HG03432 (cell line): Measurements from ENCODE around the gene UBR1.
"Not testable (repeated sequence)": the region's sequence is repeated elsewhere in the genome, so short reads cannot be mapped to it uniquely, and the experiment has no call there.

Experiments
- ATAC-seq: cut with Tn5 transposase; IDR thresholded peaks from one replicate; pipeline ENCODE4 v1.9.1; 2021; ENCODE audit warnings: mild to moderate bottlenecking, moderate library complexity; ENCODE audit not compliant: unreplicated experiment

UBR1 gene

GRCh38 chr15:43067717-43068461 is 37.9 kb downstream of the UBR1 start:
- ATAC-seq, result no peak

- no peak for ATAC-seq
Observed at GRCh38 chr15:43056696-43057095, 49.1 kb downstream of the UBR1 start.

- ATAC-seq, result no peak
Observed at GRCh38 chr15:43052860-43053259, 53.0 kb downstream of the UBR1 start.

DNA sequence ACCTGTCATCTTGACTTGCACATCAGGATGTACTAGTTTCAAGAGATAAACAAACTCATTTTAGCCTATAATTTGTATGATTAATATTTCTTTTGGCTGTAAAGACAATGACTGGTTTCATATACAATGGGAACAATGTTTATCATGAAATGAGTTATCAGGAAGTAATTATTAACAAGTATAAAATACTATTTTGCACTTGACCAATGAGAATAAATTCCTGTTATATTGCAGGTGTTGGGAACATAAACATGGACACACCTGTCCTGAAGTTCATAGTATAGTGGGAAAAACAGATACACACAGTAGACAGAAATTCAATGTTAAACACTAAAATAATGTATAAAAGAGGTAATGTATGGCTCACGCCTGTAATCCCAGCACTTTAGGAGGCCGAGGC is 56.9 kb downstream of the UBR1 start:
- no peak for ATAC-seq

DNA sequence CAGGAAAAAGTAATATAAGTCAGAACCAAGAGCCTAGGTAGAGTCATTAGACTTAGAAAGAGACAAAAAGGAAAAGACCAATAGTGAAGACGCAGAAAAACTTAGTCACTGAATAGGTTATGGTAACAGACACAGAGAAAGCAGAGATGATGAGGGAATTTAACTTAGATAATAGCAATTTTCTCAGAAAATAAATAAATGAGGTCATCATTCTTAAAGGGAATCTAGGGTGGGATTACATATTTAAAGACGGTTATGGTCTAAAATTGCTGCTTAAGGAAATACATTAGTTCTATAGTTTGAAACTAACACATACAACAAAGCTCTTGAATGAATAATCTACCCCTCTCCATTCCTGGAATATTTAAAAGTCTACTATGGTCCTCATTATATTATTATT is 59.4 kb downstream of the UBR1 start:
- no peak for ATAC-seq

DNA sequence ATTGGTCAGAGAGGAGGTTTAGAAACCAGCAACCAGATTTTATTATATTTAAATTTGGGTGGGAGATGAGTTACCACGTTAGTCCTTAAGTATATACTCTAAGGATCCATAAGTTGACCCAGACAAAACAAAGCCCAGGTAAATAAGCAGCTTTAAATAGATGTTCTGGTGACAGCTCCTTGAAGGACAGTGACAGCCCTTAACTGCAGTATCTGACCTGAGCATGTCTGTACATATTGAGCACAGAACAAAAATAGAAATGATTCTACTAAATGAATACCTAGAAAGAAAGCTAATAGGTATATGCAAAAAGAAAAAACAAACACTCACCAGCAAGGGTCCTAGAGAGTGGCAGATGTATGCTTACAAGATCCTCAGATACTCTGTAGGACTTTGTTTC is 63.0 kb downstream of the UBR1 start:
- no peak for ATAC-seq

DNA sequence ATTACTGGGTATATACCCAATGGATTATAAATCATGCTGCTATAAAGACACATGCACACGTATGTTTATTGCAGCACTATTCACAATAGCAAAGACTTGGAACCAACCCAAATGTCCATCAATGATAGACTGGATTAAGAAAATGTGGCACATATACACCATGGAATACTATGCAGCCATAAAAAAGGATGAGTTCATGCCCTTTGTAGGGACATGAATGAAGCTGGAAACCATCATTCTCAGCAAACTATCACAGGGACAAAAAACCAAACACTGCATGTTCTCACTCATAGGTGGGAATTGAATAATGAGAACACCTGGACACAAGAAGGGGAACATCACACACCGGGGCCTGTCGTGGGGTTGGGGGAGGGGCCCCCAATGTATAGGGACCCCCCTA is 64.8 kb downstream of the UBR1 start:
- ATAC-seq, result not testable (repeated sequence)

- ATAC-seq, result not testable (repeated sequence)
Observed at GRCh38 chr15:43035240-43035639, 70.6 kb downstream of the UBR1 start.

DNA sequence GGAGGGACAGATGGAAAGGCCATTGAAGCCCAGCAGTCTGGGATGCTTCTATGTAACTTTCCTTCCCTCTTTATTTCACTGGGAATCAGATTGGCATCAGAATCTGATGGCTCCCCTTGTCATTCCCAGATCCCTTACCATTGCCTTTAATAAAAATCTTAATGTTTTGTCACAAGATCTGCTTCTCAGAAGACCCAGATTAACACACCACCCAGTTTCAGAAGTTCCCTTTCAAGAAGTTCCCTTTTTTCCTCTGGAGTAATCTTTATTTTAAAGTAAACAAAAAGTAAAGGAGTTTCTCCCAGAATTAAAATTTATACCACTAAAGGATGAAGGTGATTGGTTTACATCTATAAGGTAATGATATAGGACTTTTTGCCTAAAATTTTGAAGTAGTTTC is 76.4 kb downstream of the UBR1 start:
- ATAC-seq, result no peak

- no peak for ATAC-seq
Observed at GRCh38 chr15:43025150-43025549, 80.7 kb downstream of the UBR1 start.

DNA sequence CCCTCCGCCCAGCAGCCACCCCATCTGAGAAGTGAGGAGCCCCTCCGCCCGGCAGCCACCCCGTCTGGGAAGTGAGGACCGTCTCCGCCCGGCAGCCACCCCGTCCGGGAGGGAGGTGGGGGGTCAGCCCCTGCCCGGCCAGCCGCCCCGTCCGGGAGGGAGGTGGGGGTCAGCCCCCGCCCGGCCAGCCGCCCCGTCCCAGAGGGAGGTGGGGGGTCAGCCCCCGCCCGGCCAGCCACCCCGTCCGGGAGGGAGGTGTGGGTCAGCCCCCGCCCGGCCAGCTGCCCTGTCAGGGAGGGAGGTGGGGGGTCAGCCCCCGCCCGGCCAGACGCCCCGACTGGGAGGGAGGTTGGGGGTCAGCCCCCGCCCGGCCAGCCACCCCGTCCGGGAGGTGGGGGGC is 91.2 kb downstream of the UBR1 start:
- ATAC-seq, result not testable (repeated sequence)

DNA sequence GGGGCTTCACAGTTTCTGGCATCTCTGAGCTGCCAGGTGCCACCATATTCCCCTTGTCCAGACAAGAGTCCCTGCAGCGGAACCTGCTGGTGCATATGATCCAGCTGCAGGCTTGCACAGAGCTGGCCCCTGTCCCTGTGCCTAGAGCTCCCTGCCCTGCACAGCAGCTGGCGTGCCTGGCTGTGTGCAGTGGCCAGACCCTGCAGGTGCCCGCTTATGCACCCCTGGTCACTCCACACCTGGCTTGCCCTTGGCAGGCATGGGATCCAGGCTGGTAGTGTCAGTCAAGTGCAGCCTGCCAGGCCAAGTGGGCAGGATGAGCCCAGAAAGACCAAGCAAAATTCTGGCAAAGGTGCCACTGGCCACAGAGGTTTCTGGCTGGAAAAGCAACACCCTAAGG is 96.6 kb downstream of the UBR1 start:
- ATAC-seq, result no peak

GRCh38 chr15:43008150-43008549 is 97.7 kb downstream of the UBR1 start:
- ATAC-seq, result no peak

DNA sequence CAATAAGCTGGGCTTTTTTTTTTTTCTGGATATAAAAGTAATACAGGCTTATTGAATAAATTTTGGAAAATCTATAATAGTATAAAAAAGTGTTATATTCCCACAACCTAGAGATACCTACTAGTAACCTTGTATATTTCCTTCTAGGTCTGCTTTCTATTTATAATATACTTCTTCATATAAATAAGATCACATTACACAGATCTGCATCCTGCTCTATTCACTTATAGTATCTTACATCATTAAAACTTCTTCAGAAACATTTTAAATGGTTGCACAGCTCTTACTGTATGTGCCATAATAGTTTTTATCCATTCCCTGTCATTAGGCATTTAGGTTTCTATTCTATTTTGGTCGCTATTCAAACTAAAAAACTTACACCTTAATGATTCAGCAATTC is 98.3 kb downstream of the UBR1 start:
- ATAC-seq, result no peak

DNA sequence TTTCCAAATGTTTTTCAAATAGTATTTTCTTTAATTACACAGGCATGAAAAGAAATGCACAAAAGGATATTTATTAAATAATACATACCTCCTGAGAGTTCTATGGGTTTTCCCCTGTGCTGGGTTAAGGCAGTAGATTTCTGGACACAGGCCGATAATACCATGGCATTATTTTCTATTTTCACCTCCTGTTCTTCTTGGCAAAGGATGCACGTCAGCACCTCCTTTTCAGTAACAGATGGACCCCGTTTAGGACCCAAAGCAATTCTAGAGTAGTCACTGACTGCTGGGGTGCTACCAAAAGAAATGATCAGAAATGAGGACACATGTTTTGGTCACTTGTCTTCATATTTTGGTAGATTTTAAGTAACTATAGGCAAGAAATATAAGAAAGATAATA is 98.8 kb downstream of the UBR1 start:
- no peak for ATAC-seq

- ATAC-seq, result not testable (repeated sequence)
Observed at GRCh38 chr15:43004886-43005595, 100.8 kb downstream of the UBR1 start.

GRCh38 chr15:42999201-42999779 is 106.5 kb downstream of the UBR1 start:
- no peak for ATAC-seq

- ATAC-seq, result no peak
Observed at GRCh38 chr15:42996871-42997270, 109.0 kb downstream of the UBR1 start.

GRCh38 chr15:42994546-42994945 is 111.3 kb downstream of the UBR1 start:
- no peak for ATAC-seq

DNA sequence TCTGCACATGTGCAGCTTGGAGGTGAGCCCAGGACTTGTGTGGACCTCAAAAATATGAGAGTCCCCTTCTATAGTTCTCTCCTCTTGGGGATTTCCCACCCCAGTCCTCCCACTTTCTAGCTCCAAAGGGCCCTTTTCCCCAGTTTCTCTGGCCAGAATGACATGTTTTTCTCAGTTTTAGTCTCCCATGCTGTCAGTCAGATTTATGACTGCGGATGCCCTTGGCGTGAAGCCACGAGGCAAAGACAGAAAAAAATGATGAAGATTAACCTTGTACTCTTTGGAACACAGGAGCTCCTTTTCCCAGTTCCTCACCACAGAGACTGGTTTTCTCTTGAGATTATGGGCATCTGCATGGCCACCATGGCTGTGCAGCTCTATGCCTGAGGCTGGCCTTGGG is 113.2 kb downstream of the UBR1 start:
- no peak for ATAC-seq

DNA sequence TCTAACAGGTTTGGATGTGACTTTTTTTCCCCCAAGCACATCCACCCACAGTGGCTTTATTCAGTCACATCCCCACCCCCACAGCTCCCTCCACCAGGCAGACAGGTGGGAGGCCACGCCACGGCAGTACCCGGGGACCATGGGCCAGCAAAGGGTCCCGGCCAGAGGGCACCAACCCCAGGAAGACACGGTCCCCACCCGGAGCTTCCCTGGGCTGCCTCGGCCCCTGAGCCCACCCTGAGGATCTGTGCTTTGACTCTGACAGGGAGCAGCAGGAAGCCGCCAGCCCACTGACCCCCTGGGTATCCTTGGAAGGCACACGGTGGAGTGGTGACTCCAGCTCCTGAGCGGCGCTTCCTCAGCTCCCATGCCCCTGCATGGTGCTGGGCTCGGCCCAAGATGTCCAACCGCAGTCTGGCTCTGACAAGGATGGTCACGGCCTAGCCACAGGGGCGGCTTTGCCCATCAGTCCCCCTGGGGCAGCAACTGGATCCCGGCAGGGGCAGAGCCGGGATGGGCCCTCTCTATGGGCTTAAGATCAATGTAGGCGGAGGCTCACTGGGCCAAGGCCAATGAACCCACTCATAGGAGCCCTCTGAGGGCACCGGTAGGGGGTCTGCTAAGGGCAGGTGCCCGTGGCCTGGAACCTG is 119.0 kb downstream of the UBR1 start:
- ATAC-seq, result no peak
